ENCODE results near the gene KSR1.

DNA sequence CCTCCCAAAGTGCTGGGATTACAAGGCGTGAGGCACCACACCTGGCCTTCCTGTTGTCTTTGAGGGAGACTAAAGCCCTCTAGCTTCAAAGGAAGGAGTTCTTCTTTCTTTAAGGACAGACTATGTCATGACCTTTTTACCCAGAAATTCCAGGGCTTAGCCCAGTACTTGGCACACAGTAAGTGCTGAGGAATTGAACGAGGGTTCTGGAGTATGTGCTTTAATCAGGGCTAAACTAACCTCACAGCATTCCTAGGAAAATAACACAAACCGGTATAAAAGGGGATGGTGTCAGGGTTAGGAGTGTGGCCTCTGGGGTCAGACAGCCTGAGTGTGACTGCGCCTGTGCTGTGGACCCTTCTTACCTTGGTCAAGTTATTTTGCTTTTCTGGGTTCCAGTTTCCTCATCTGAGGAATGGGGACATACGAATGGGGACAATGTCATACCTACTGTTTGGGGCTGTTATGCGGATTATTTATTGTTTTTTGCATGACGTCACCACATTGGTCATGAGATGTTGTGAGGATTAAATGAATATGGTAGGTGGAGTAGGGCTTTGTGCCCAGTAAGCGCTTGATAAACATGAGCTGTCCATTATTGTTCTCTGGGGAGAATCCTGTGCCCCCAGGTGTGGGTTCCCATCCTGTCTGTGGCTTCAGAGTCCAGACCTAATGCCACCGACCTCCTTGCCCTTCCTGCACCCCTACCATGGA lies 21.9 kb downstream of the KSR1 start:
- TF ChIP-seq POLR2A (IDR thresholded peaks at IDR 0.05), result no peak
- TF ChIP-seq, protein P1, sequence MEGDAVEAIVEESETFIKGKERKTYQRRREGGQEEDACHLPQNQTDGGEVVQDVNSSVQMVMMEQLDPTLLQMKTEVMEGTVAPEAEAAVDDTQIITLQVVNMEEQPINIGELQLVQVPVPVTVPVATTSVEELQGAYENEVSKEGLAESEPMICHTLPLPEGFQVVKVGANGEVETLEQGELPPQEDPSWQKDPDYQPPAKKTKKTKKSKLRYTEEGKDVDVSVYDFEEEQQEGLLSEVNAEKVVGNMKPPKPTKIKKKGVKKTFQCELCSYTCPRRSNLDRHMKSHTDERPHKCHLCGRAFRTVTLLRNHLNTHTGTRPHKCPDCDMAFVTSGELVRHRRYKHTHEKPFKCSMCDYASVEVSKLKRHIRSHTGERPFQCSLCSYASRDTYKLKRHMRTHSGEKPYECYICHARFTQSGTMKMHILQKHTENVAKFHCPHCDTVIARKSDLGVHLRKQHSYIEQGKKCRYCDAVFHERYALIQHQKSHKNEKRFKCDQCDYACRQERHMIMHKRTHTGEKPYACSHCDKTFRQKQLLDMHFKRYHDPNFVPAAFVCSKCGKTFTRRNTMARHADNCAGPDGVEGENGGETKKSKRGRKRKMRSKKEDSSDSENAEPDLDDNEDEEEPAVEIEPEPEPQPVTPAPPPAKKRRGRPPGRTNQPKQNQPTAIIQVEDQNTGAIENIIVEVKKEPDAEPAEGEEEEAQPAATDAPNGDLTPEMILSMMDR (IDR thresholded peaks at IDR 0.05), result no peak
